ENCODE results near the gene TMPRSS7. TPM values are rescaled to one million over a fixed set of nuclear protein-coding genes. Genes with fewer than 3 reads are reported as not detected.

TMPRSS7 gene
- total and polyA plus RNA-seq, 2 experiments from 2014 or later, result not detected

DNA sequence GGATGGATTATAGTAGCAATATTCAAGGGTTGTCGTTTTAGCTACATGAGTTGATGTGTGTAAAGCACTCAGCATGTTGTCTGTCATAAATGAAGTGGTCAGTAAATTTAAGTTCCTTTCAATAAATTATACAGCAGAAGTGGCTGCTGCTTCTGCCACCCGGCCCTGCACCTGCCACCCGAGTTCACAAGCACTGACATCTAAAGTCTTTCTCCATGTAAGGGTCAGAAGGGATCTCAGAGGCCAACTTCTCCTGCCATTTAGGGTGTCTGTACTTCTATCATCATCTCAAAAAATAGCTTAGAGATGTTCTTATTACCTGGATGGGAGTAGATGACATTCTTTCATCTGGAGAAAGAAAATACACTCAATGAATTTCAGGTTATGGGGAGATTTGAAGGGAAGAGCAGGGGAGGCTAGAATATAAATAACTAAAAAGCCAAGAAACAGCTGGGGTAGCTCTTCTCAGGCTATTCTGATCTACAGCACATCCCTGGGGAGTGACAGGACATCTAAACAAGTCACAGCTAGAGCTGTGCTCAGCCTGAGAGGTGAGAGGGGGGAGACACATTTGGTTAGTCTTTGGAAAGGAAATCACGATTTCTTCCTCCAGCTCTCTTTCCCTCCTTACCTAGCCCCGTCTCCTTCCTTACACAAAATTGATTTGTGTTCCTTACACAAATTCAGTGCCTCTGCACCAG, 90.5 kb downstream of the TMPRSS7 start (continued):
- TF ChIP-seq, protein P1, sequence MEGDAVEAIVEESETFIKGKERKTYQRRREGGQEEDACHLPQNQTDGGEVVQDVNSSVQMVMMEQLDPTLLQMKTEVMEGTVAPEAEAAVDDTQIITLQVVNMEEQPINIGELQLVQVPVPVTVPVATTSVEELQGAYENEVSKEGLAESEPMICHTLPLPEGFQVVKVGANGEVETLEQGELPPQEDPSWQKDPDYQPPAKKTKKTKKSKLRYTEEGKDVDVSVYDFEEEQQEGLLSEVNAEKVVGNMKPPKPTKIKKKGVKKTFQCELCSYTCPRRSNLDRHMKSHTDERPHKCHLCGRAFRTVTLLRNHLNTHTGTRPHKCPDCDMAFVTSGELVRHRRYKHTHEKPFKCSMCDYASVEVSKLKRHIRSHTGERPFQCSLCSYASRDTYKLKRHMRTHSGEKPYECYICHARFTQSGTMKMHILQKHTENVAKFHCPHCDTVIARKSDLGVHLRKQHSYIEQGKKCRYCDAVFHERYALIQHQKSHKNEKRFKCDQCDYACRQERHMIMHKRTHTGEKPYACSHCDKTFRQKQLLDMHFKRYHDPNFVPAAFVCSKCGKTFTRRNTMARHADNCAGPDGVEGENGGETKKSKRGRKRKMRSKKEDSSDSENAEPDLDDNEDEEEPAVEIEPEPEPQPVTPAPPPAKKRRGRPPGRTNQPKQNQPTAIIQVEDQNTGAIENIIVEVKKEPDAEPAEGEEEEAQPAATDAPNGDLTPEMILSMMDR (conservative IDR thresholded peaks at IDR 0.05; ENCODE audit: low read depth in 2 of 2), result no peak
- TF ChIP-seq, protein P2, sequence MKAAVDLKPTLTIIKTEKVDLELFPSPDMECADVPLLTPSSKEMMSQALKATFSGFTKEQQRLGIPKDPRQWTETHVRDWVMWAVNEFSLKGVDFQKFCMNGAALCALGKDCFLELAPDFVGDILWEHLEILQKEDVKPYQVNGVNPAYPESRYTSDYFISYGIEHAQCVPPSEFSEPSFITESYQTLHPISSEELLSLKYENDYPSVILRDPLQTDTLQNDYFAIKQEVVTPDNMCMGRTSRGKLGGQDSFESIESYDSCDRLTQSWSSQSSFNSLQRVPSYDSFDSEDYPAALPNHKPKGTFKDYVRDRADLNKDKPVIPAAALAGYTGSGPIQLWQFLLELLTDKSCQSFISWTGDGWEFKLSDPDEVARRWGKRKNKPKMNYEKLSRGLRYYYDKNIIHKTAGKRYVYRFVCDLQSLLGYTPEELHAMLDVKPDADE (IDR thresholded peaks at IDR 0.05), result no peak
- TF ChIP-seq, protein P3, sequence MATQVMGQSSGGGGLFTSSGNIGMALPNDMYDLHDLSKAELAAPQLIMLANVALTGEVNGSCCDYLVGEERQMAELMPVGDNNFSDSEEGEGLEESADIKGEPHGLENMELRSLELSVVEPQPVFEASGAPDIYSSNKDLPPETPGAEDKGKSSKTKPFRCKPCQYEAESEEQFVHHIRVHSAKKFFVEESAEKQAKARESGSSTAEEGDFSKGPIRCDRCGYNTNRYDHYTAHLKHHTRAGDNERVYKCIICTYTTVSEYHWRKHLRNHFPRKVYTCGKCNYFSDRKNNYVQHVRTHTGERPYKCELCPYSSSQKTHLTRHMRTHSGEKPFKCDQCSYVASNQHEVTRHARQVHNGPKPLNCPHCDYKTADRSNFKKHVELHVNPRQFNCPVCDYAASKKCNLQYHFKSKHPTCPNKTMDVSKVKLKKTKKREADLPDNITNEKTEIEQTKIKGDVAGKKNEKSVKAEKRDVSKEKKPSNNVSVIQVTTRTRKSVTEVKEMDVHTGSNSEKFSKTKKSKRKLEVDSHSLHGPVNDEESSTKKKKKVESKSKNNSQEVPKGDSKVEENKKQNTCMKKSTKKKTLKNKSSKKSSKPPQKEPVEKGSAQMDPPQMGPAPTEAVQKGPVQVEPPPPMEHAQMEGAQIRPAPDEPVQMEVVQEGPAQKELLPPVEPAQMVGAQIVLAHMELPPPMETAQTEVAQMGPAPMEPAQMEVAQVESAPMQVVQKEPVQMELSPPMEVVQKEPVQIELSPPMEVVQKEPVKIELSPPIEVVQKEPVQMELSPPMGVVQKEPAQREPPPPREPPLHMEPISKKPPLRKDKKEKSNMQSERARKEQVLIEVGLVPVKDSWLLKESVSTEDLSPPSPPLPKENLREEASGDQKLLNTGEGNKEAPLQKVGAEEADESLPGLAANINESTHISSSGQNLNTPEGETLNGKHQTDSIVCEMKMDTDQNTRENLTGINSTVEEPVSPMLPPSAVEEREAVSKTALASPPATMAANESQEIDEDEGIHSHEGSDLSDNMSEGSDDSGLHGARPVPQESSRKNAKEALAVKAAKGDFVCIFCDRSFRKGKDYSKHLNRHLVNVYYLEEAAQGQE (IDR thresholded peaks at IDR 0.05; ENCODE audit: unreplicated experiment), result no peak

DNA sequence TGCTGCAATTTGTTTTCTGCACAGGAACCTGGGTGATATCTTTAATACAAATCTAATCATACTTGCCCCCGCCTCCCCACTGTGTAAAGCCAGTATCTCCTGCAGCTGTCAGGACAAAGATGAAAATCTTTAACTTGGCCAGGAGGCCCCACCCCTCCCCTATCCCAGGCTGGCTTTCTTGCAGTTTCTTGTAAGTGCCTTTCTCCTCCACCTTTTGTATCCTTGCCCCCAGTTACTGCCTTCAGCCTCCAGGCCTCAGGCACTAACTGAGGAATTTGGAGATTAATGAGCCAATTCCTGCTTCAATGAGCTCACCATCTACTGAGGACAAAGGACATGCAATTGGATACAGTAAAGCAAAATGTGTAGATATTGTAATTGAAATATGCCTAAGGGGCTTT, 92.0 kb downstream of the TMPRSS7 start:
- Histone ChIP-seq H3K4me2 (peak overlapping the region; percentile 47), H3K4me1 (ENCODE audit: insufficient read depth) (peaks cover 37% of the 10 kb centered on the region)
- H3K4me3 Mint-ChIP-seq, result no peak overlapping the region

More for the DNA sequence above, 92.0 kb downstream of the TMPRSS7 start:
- no peaks in the 10 kb centered on the region for H3K9me3 Mint-ChIP-seq
- H3K4me3 ChIP-seq, result no peak overlapping the region
- no peaks in the 10 kb centered on the region for H3K9me2 ChIP-seq (ENCODE audit: insufficient read depth)
- TF ChIP-seq NANOG (IDR thresholded peaks at IDR 0.05; ENCODE audit: borderline replicate concordance) (peak; percentile 69; the same call in 1 of the 2 replicates), EZH2phosphoT487 (IDR thresholded peaks at IDR 0.05; ENCODE audit: unreplicated experiment) (no peak), POLR2AphosphoS5 (IDR thresholded peaks at IDR 0.05; ENCODE audit: low read depth) (no peak), CREB1 (CRISPR knock-in tag; IDR thresholded peaks at IDR 0.05; ENCODE audit: low read depth) (no peak), ZNF114 (CRISPR knock-in tag; IDR thresholded peaks at IDR 0.05) (no peak), JUNB (IDR thresholded peaks at IDR 0.05; ENCODE audit: unreplicated experiment) (no peak)
- TF ChIP-seq, protein P4, sequence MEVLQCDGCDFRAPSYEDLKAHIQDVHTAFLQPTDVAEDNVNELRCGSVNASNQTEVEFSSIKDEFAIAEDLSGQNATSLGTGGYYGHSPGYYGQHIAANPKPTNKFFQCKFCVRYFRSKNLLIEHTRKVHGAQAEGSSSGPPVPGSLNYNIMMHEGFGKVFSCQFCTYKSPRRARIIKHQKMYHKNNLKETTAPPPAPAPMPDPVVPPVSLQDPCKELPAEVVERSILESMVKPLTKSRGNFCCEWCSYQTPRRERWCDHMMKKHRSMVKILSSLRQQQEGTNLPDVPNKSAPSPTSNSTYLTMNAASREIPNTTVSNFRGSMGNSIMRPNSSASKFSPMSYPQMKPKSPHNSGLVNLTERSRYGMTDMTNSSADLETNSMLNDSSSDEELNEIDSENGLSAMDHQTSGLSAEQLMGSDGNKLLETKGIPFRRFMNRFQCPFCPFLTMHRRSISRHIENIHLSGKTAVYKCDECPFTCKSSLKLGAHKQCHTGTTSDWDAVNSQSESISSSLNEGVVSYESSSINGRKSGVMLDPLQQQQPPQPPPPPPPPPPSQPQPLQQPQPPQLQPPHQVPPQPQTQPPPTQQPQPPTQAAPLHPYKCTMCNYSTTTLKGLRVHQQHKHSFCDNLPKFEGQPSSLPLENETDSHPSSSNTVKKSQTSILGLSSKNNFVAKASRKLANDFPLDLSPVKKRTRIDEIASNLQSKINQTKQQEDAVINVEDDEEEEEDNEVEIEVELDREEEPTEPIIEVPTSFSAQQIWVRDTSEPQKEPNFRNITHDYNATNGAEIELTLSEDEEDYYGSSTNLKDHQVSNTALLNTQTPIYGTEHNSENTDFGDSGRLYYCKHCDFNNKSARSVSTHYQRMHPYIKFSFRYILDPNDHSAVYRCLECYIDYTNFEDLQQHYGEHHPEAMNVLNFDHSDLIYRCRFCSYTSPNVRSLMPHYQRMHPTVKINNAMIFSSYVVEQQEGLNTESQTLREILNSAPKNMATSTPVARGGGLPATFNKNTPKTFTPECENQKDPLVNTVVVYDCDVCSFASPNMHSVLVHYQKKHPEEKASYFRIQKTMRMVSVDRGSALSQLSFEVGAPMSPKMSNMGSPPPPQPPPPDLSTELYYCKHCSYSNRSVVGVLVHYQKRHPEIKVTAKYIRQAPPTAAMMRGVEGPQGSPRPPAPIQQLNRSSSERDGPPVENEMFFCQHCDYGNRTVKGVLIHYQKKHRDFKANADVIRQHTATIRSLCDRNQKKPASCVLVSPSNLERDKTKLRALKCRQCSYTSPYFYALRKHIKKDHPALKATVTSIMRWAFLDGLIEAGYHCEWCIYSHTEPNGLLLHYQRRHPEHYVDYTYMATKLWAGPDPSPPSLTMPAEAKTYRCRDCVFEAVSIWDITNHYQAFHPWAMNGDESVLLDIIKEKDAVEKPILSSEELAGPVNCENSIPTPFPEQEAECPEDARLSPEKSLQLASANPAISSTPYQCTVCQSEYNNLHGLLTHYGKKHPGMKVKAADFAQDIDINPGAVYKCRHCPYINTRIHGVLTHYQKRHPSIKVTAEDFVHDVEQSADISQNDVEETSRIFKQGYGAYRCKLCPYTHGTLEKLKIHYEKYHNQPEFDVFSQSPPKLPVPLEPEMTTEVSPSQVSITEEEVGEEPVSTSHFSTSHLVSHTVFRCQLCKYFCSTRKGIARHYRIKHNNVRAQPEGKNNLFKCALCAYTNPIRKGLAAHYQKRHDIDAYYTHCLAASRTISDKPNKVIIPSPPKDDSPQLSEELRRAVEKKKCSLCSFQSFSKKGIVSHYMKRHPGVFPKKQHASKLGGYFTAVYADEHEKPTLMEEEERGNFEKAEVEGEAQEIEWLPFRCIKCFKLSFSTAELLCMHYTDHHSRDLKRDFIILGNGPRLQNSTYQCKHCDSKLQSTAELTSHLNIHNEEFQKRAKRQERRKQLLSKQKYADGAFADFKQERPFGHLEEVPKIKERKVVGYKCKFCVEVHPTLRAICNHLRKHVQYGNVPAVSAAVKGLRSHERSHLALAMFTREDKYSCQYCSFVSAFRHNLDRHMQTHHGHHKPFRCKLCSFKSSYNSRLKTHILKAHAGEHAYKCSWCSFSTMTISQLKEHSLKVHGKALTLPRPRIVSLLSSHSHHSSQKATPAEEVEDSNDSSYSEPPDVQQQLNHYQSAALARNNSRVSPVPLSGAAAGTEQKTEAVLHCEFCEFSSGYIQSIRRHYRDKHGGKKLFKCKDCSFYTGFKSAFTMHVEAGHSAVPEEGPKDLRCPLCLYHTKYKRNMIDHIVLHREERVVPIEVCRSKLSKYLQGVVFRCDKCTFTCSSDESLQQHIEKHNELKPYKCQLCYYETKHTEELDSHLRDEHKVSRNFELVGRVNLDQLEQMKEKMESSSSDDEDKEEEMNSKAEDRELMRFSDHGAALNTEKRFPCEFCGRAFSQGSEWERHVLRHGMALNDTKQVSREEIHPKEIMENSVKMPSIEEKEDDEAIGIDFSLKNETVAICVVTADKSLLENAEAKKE (CRISPR knock-in tag; IDR thresholded peaks at IDR 0.05), result peak; percentile 71; the same call in 1 of the 2 replicates
- H3K27me3 ChIP-seq (ENCODE audit: insufficient read depth), result no peaks in the 10 kb centered on the region
- DNase-seq (ENCODE audit: low spot score) (peak; percentile 80), ATAC-seq (peak; percentile 94)
- H2AFZ ChIP-seq, result no peak overlapping the region
- H4K20me1 ChIP-seq (replicated peaks; ENCODE audit: insufficient read depth), result no peaks in the 10 kb centered on the region
- no peaks in the 10 kb centered on the region for H3K79me2 ChIP-seq (replicated peaks; ENCODE audit: insufficient read depth)
- peaks cover 48% of the 10 kb centered on the region for H3K4me1 Mint-ChIP-seq
- H3K27me3 Mint-ChIP-seq (ENCODE audit: insufficient read depth, low read depth, poor library complexity), result peaks cover 1% of the 10 kb centered on the region
- H3F3A ChIP-seq (replicated peaks; ENCODE audit: low read depth), result no peaks in the 10 kb centered on the region
- H3K27ac ChIP-seq (ENCODE audit: low read depth), result peak overlapping the region; percentile 83
- H3K36me3 ChIP-seq (ENCODE audit: insufficient read depth), result no peaks in the 10 kb centered on the region; the same call in 1 of the 2 replicates
- H3K36me3 Mint-ChIP-seq (ENCODE audit: low read depth), result peaks cover 4% of the 10 kb centered on the region; the same call in 1 of the 3 replicates
- H3K27ac Mint-ChIP-seq, result peak overlapping the region; percentile 87

Data from GM23338 (cell line).